PFSK-1 (cell line): Measurements from ENCODE around the gene PRAMEF14.
"Not testable (repeated sequence)": the region's sequence is repeated elsewhere in the genome, so short reads cannot be mapped to it uniquely, and the experiment has no call there.

Experiments used
- POLR2AphosphoS5 ChIP-seq: IDR thresholded peaks from 2 replicates; pipeline ENCODE4 v1.6.1; 2012; ENCODE audit warnings: low read depth, mild to moderate bottlenecking, control low read depth, low read length, moderate library complexity
- TAF1 ChIP-seq: IDR thresholded peaks from 2 replicates; pipeline ENCODE4 v1.6.1; 2012; ENCODE audit warnings: low read length, control low read depth, borderline replicate concordance; ENCODE audit not compliant: insufficient read depth

GRCh38 chr1:13315281-13315680, 31.7 kb downstream of the PRAMEF14 start, which contains the start of gene PRAMEF15:
- not testable (repeated sequence) for TF ChIP-seq TAF1, POLR2AphosphoS5
